Globus pallidus (tissue), 1 donor: Measurements from ENCODE around the gene CCSER1.

Experiments used
- DNase-seq: peaks from one replicate; pipeline ENCODE4 v3.0.0-alpha.2; 2015; ENCODE audit warnings: low spot score

The CCSER1 gene

DNA sequence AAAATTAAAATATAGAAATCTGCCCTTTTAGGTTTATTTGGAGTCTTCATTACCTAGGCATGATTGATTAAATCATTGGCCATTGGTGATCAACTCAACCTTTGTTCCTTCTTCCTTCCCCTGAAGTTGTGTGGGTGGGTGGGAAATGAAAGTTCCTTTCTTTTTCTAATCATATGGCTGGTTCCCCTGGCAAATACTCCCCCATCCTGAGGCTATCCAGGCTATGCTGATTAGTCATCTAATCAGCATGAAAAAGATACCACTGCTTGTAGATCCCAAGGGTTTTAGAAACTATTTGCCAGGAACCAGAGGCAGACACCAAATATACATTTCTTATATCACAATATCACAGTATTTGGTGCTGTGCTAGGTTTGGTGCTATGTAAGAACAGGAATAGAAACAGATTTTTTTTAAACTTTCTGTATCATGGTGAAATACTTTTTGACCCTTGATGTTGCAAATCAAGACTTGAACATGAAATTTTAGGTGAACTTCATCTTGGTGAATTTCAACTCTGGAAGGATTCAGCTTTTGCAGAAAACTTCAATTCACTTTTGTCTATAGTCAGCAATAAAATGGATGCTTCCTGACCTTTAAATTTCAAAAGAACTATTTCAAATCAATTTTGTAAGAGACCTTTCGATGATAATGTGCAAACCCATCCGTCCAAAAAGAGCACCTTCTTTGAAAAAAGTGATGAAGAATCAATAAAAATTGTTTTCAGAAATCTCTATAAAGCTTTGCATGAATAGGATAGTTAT lies 71.1 kb downstream of the CCSER1 start:
- DNase-seq: no peak

DNA sequence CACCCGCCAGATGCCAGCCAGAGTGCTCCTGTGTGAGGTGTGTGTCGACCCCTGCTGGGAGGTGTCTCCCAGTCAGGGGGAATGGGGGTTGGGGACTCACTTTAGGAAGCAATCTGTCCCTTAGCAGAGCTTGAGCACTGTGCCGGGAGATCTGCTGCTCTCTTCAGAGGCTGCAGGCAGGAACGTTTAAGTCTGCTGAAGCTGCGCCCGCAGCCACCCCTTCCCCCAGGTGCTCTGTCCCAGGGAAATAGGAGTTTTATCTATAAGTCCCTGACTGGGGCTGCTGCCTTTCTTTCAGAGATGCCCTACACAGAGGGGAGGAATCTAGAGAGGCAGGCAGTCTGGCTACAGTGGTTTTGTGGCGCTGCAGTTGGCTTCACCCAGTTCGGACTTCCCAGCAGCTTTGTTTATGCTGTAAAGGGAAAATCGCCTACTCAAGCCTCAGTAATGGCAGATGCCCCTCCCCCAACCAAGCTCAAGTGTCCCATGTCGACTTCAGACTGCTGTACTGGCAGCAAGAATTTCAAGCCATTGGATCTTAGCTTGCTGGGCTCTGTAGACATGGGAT lies 80.8 kb downstream of the CCSER1 start:
- no peak for DNase-seq

DNA sequence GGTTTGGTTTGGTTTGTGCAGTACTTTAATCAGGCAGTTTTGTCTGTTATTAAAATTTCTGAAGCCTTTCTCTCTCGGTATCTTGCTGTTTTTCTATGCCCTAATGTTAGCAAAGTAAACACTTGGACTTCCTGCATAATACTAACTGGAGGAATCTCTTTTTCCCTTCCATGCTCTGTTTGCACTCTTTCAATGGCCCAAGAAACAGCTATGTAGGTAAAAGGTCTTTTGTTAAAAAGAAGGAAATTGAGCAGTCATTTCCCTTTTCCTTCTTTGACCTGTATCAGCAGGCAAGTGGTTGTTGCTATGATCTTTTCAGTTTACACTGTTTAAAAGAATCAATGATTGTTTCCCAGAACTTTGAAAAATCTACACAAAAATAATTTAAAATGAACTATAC lies 82.7 kb downstream of the CCSER1 start:
- DNase-seq: no peak

DNA sequence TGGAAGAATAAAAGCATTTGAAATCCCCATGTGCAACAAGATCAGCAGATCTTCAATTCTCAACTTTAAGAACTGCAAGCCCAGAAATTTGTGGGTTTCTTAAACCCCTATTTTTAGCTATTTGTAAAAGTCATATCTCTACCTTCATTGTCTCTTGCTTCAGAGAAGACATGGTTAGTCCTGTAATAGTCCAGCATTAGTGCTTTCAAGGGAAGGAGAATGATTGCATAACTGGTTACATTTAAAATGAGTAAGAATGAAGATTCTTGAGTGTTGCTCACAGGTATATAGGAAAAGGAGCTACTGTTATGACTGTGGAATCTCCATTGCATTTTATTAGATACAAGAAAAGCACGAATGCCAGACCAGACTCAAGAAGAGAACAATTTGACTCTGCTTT lies 84.0 kb downstream of the CCSER1 start:
- no peak for DNase-seq

DNA sequence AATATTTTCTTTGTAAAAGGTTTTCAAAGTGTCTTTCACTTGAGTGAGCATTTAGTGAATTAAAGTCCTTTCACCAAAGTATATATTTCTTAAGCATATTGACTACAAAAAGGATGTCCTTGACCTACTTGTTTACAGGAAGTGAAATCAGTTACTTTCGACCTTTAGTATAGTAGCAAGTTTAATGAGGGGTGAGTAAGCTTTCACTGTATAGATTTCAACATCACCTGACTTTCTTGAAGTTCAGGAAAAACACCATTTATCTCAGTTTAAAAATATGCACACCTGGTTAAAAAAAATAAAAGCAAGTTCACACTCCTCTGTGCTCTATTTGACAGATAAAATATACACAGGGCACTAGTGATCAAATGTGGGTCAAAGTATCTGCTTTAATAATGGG lies 88.1 kb downstream of the CCSER1 start:
- no peak for DNase-seq

DNA sequence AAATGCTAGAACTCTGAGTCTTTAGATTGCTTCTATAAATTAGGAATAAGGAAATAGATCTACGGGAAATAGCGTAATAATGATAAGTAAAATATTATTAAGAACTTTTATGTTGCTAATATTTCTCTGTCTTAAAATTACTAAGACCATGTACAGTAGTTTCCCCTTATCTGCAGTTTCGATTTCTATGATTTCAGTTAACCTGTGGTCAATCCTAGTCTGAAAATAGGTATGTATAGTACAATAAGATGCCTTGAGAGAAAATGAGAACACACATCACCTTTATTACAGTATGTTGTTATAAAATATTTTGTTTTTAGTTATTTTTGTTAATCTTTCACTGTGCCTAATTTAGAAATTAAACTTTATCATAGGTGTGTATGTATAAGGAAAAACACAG lies 92.6 kb downstream of the CCSER1 start:
- DNase-seq: no peak

DNA sequence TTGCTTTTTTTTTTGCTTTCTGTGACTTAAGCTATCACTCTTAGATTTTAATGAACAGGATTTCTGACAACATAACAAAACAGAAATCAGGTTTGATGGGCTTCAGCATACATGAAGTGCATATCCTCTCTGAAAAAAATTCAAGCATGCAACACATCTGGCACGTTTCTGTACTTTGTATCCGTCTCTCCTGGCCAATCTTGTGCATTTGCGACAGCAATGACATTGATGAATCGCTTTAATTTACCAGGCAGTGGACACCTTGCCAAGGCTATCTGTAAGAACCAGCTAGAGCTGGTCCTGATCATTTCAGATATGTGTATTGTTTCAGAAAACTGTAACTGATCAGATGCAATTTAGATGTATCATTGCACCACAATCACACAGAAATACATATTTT lies 93.3 kb downstream of the CCSER1 start:
- no peak for DNase-seq

DNA sequence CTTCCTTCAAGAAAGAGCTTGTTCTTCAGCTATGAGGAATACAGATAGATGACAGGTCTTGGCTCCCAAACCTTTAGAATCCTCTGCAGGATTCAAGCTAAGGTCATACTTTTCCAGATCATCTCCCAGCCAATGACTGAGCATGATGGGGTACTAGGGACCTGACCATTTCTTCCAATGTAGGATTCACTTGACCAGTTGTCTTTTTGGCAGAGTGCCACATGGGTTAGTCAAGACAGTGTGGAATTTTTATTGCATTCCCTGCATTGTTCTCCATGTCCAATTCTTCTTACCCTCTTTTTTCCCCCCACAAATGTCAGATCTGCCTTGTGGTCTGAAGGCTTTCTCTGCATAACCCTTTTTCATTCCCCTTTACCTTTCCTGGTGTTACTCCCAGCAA lies 99.5 kb downstream of the CCSER1 start:
- DNase-seq: no peak

DNA sequence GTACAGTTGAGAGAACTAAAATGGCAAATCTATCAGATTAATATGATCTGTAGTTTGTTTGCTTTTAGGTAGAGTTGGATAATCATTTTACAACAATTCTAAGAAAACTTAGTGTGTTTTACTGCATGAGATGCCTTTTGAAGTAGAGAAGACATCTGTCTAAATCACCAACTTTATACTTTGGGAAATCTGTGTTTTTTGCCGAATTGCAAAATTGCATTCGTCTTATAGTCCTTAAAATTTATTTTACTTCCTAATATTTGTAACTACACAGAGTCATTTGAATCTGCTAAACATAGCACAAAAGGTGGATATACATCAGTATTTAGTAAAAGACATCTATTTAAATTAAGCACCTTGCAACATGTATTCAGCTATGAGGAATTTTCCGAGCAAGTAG lies 100.0 kb downstream of the CCSER1 start:
- DNase-seq: no peak

DNA sequence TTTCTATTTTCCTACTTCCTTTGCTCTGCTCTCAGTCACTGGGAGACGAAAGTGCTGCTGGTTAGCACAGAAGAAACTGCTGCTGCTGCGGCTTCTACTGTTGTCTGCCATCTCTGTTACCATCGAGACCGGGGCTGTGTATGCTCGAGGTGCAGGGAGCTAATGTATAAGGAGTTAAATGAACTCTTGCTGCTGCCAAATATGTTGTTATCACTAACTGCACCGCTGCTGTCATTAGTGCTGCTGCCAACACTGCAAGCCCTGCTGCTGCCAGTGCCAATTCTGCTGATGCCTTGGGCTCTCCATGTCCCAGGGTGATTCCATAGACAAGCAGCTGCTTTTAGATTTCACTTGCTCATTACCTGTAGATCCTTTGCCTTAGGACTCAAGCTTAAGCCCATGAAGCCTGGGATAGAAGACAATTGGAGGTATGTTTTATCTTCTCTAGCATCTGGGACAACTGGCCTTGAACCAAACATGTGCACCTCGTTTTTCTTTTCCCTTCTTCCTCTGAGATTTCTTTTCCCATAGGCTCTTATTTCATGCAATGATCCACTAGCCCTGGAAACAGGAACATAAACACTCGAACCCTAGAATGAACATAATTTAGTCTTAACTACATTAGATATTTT lies 107.8 kb downstream of the CCSER1 start:
- no peak for DNase-seq

DNA sequence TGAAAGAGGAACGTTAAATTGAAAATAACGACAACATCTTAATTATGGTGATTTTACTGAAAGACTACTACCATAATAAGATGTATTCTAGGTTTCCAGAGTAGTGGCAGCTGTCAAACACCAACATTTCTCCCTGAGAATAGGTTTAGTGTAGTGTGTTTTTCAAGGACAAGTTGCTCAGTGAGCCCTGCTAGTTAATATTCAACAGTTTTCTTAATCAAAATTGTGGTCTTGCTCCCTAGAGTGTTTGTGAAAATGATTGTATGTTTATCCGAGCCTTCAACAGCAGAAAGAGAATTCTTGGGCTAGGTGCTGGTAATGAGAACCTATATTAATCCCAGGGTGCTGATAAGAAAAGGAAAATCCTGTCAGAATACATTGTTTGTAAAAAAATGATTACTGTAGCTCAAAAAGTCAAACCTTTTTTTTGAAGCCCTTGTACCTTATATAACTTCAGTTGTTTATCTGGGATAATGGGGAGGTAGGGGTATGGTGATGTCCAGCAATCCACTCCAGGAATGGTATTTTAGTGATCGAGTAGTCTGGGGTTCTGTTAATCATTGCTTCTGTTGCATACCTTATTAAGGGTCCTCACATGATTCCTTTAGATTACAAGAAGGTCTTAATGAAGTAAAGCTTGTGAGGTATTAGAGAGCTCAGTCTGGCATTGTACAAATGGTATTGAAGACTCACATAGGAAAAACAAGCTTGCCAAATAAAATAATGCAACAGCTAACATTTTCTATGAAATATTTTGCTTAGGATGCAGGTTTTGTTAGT lies 110.7 kb downstream of the CCSER1 start:
- DNase-seq: no peak

DNA sequence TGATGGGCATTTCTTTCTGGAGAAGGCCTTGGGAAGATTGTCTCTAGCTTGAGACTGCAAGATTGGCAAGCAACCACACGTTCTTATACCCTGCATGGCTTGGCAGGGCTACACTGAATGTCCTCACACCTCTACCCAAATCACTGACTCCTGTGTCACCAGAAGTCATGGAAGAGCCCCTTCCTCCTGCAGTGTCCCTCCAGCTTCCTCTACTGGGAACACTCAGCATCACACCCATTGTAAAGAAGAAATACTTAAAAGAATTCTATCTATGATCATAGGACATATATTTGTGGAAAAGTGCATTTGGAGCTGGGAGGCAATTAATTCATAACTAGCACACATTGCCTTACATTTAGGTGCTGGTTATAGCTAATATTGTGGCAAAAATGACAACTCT lies 113.1 kb downstream of the CCSER1 start:
- no peak for DNase-seq

DNA sequence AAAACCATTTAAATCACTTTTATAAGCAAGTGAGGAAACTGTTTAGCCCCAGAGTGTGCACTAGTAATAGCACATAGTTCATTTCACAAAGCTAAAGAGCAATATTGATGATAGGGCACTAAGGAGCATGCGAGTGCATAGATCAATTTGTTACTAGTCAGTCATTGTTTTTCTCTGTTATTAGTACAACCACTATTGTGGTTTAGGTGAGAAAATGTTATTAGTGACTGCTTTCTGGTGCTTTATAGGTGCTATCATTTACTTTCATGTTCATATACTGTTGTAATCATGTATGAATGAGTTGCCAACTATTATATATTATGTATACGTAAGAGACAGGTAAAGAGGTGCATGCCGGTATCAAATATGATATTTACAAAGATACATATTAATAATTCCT lies 113.8 kb downstream of the CCSER1 start:
- no peak for DNase-seq

DNA sequence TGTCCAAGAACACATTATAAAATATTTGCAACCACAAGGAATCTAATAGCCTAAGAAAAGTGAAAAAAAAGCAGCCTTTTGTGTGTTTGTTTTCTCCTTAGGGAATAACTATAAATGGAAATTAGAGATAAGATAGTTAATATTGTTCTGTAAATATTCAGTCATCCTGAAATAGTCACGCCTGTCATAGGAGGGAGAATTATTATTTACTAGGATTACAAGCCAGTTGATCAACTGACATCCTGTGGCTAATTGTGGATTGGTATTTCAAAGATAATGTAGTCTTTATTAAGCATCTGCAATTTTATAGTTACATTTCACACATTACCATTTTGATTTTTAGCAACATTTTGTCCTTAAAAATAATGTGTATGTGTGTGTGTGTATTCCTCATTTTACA lies 118.6 kb downstream of the CCSER1 start:
- DNase-seq: no peak

DNA sequence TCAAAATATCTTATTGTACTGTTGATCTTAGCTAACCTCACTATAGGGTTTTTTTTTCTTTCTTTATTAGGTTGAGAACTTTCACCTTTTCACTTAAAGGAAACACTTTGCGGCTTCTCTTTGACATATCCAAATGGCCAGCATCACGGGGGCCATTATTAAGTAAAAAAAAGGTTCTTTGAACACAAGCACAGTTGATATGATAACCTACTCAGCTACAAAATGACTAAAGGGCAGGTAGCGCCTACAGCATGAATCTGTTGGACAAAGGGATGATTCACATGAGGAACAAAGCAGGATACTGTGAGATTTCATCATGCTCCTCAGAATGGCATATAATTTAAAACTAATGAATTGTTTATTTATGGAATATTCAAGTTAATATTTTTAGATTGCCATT lies 119.6 kb downstream of the CCSER1 start:
- no peak for DNase-seq

DNA sequence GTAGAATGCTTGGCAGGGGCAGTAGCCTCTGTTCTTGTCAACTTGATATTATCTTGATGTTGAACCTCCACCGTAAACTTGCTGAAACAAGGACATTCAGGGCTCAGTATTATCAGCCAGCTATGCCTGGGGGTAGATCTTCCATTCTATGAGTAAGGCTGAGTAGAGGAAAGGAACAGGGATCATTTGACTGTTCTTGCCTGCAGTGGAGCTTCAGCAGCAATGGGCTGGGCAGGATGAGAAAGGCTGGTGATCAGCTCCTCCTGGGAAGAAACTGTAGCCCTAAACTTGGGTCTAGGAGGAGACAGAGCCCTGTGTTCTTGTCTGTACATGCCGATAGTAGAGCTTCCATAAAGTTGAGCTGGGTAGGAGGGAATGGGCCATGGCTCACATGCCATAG lies 127.2 kb downstream of the CCSER1 start:
- DNase-seq: no peak

DNA sequence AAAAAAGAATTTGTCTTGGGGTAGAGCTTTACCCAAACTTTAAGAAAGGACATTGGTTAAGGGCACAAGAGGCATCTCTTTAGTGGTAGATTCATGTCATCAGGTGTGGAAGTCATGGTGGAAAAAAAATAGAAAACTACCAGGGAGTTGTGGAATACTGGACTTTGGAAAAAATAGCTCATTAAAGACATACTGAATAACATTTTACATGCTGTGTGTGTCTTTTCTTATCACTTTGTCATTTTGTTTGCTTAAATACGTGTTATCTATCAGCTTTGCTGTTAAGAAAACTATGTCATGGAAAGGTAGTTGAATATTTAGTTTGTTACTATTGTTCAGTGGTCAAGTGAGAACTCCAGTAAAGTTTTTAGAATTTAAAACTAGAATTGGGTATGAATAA lies 147.0 kb downstream of the CCSER1 start:
- no peak for DNase-seq

DNA sequence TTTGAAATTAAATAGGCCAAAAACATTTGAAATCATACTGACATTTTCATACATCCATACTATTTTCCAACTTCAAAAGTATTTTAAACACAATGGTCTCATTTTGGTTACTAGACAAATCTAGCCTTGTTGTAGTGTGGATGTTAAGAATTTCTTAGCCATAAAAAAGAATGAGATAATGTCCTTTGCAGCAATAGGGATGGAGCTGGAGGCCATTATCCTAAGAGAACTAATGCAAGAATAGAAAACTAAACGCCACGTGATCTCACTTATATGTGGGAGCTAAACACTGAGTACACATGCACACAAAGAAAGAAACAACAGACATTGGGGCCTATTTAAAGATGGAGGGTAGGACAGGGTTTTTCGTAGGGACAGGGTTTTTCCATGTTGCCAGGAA lies 153.8 kb downstream of the CCSER1 start:
- DNase-seq: no peak

DNA sequence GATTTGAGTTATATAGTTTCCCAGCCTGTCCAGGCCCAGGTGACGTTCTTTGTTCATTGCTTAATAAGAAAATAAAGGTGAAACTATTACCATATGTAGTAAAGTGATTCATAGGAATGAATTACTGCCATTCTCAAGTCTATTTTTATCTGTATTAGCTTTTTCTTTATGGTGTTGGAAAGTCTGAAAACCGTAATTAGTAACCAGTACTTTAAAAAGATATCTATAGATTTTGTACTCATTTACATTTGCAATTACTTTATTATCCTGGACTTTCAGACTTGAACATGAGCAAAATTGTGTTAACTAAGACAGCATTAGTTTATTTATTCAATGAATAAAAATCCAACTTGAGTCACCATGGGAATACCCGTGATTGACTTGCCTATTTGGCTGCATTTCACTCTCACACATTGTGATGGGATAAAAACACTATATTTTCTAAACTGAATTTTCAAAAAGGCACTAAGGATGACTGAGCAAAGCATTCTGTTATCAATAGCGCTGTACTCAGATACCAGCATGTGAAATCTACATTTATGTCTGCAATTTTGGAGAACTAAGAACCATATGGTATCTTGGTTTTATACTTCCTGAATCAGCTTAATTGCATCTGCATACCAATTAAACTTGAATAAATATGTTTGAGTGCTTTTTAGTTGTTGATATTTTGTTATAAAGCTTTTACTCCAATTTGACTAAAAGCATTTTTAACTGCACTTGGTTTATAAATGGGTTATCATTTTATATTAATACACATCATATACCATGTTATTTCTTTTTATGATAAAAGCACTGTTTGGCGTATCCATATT lies 154.6 kb downstream of the CCSER1 start:
- no peak for DNase-seq

DNA sequence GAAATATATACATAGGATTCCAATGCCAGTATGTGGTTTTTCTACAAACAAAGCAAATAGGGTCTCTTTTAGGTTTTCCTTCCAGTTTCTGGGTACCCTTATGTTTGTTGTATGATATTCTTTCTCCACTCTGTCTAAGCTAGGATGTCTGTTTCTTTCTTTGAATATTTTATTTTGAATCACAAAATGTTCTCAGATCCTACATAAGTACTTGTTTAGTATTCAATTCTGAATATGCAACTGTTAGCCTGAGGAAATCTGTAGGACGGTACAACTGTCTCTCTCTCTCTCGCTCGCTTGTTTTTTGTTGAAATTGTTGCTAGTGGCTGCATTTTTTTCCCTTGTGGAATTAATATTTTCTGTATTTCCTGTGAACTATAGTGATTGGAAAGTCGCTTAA lies 163.2 kb downstream of the CCSER1 start:
- no peak for DNase-seq

DNA sequence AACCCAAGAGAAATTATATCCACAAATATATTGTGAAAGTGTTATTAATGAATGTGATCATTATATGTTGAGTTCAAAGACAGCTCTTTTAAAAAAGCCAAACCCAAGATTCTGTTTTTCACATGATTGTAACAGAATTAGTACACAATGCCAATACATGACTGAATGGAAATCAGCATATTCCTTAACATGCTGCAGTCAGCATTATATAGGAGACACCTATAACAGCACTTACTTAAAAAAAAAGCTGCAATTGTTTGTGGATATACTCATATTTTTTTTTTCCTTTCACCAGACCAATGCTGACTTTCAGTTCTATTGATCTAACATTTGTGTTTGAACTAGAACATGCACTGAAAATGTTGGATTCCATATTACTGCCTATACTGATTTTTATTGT lies 165.2 kb downstream of the CCSER1 start:
- DNase-seq: no peak

DNA sequence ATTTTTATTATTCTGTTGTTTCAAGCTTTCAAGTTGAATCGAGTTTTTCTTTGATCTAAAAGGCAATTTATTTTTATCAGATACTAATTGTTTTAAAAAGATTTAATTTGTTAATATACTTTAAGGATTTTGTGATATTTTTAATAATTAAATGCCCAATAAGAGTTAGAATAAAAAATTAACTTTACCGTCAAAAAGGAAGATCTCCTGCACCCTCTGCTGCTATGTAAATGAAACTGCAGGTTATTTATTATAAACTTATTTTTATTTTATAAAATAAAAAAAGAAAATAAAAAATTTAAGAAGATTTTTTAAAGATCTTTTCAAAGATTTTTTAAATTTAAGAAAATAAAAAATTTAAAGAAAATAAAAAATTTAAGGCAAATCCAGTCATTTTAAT lies 166.1 kb downstream of the CCSER1 start:
- DNase-seq: no peak
